Measurements from ENCODE around the gene CERS6. TPM values are rescaled to one million over a fixed set of nuclear protein-coding genes. Genes with fewer than 3 reads are reported as not detected.

Gene CERS6
- total and polyA plus RNA-seq, 3 experiments from 2014 or later, result 3.6 to 7.8 (median 7.7) TPM

DNA sequence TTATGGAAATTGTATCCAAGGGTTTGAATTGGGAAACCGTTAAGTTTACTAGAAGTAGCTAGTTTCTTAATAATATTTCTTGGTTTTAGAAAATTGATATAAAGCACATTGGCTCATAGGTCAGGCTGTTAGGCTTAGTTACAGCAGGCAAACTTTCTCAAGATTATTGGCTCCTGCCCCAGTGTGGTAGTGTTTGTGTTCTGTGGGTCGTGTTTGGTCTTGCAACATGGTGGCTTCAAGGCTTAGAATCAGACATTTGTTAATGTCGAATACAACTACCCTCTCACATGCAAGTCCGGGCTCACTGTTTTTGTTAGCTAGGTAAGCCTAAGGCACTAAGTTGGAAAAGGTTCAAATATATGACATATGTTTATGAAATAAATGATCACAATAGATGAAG lies 19.6 kb downstream of the CERS6 start:
- ChIA-PET CTCF (no interaction called here), POLR2A (no interaction called here)
- Mint-ChIP-seq H3K4me3 (no peak overlapping the region), H3K4me1 (peaks cover 0 to 15% (median 5%) of the 10 kb centered on the region in 3 donors), H3K27me3 (no peaks in the 10 kb centered on the region), H3K36me3 (no peaks in the 10 kb centered on the region), H3K9me3 (no peaks in the 10 kb centered on the region), H3K27ac (no peak overlapping the region)
- DNase-seq, result no peak
- H3K9me3 ChIP-seq (ENCODE audit: low read length), result no peaks in the 10 kb centered on the region
- peaks cover under 1% of the 10 kb centered on the region for H3K4me1 ChIP-seq (ENCODE audit: insufficient read depth, low read length)
- H3K4me3 ChIP-seq (ENCODE audit: low read length), result no peak overlapping the region
- no peaks in the 10 kb centered on the region for H3K36me3 ChIP-seq (ENCODE audit: insufficient read depth, low read length)
- no peaks in the 10 kb centered on the region for H3K27me3 ChIP-seq (ENCODE audit: insufficient read depth, low read length, poor library complexity, severe bottlenecking)
- H3K27ac ChIP-seq (ENCODE audit: low read depth, low read length), result no peak overlapping the region

- ChIA-PET CTCF (no interaction called here), POLR2A (no interaction called here)
- no peaks in the 10 kb centered on the region for H3K36me3 Mint-ChIP-seq
- no peak overlapping the region for H3K4me3 ChIP-seq (ENCODE audit: low read length)
- no peaks in the 10 kb centered on the region for H3K4me1 ChIP-seq (ENCODE audit: insufficient read depth, low read length)
- H3K4me1 Mint-ChIP-seq, result peaks cover 0 to 18% (median 6%) of the 10 kb centered on the region in 3 donors
- H3K4me3 Mint-ChIP-seq, result no peak overlapping the region
- H3K9me3 Mint-ChIP-seq, result no peaks in the 10 kb centered on the region
- no peak for DNase-seq
- no peaks in the 10 kb centered on the region for H3K36me3 ChIP-seq (ENCODE audit: insufficient read depth, low read length)
- H3K27ac Mint-ChIP-seq, result no peak overlapping the region
- H3K27ac ChIP-seq (ENCODE audit: low read depth, low read length), result no peak overlapping the region
- H3K9me3 ChIP-seq (ENCODE audit: low read length), result no peaks in the 10 kb centered on the region
- no peaks in the 10 kb centered on the region for H3K27me3 Mint-ChIP-seq
- H3K27me3 ChIP-seq (ENCODE audit: insufficient read depth, low read length, poor library complexity, severe bottlenecking), result no peaks in the 10 kb centered on the region
Measured at GRCh38 chr2:168478206-168478605, 22.1 kb downstream of the CERS6 start.

- Histone ChIP-seq H3K27me3 (ENCODE audit: insufficient read depth, low read length, poor library complexity, severe bottlenecking) (no peaks in the 10 kb centered on the region), H3K4me1 (ENCODE audit: insufficient read depth, low read length) (no peaks in the 10 kb centered on the region), H3K4me3 (ENCODE audit: low read length) (no peak overlapping the region), H3K27ac (ENCODE audit: low read depth, low read length) (no peak overlapping the region), H3K9me3 (ENCODE audit: low read length) (no peaks in the 10 kb centered on the region), H3K36me3 (ENCODE audit: insufficient read depth, low read length) (no peaks in the 10 kb centered on the region)
- Mint-ChIP-seq H3K9me3 (no peaks in the 10 kb centered on the region), H3K4me1 (peaks cover 0 to 18% (median 6%) of the 10 kb centered on the region in 3 donors), H3K4me3 (no peak overlapping the region), H3K27me3 (no peaks in the 10 kb centered on the region), H3K27ac (no peak overlapping the region), H3K36me3 (no peaks in the 10 kb centered on the region)
- CTCF ChIA-PET, result no interaction called here
- no peak for DNase-seq
- POLR2A ChIA-PET, result no interaction called here
Measured at GRCh38 chr2:168480356-168480755, 24.3 kb downstream of the CERS6 start.

- no peak overlapping the region for H3K27ac ChIP-seq (ENCODE audit: low read depth, low read length)
- CTCF ChIA-PET, result interaction anchor here (1.2 kb wide), 1 partner anchor 9 kb away, joined by 3 read pairs; no protein-coding TSS in a partner anchor
- Mint-ChIP-seq H3K9me3 (no peaks in the 10 kb centered on the region), H3K27me3 (no peaks in the 10 kb centered on the region), H3K27ac (no peak overlapping the region), H3K4me1 (peaks cover 0 to 18% (median 6%) of the 10 kb centered on the region in 3 donors), H3K36me3 (no peaks in the 10 kb centered on the region), H3K4me3 (no peak overlapping the region)
- no peak overlapping the region for H3K4me3 ChIP-seq (ENCODE audit: low read length)
- H3K36me3 ChIP-seq (ENCODE audit: insufficient read depth, low read length), result no peaks in the 10 kb centered on the region
- no peaks in the 10 kb centered on the region for H3K4me1 ChIP-seq (ENCODE audit: insufficient read depth, low read length)
- H3K27me3 ChIP-seq (ENCODE audit: insufficient read depth, low read length, poor library complexity, severe bottlenecking), result no peaks in the 10 kb centered on the region
- H3K9me3 ChIP-seq (ENCODE audit: low read length), result no peaks in the 10 kb centered on the region
- POLR2A ChIA-PET, result no interaction called here
- DNase-seq, result no peak
Measured at GRCh38 chr2:168480825-168481585, 24.9 kb downstream of the CERS6 start.

DNA sequence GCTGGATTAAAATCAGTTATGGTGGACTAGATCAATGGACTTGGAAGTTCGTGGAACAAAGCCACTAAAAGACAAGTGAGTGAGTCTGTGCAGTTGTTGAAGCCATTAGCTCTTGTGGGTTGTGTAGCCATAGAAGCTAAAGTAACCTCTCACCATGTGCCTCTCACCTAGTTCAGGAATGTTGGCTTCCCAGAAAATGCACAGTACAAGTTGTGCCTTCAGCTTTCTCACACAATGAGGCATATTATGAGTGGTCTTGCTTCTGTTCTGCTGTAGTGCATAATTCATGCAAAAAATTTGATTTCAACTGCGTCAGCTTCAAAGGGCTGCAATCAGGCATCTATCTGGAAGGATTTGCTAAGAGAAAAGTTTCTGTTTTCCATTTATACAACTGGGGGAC lies 26.2 kb downstream of the CERS6 start:
- no peaks in the 10 kb centered on the region for H3K9me3 Mint-ChIP-seq
- H3K9me3 ChIP-seq (ENCODE audit: low read length), result no peaks in the 10 kb centered on the region
- H3K36me3 Mint-ChIP-seq, result no peaks in the 10 kb centered on the region
- no peak for DNase-seq
- no peaks in the 10 kb centered on the region for H3K27me3 Mint-ChIP-seq
- H3K27me3 ChIP-seq (ENCODE audit: insufficient read depth, low read length, poor library complexity, severe bottlenecking), result no peaks in the 10 kb centered on the region
- H3K4me1 Mint-ChIP-seq, result peaks cover 0 to 11% (median 4%) of the 10 kb centered on the region in 3 donors
- H3K4me3 ChIP-seq (ENCODE audit: low read length), result no peak overlapping the region
- no peak overlapping the region for H3K27ac ChIP-seq (ENCODE audit: low read depth, low read length)
- H3K36me3 ChIP-seq (ENCODE audit: insufficient read depth, low read length), result no peaks in the 10 kb centered on the region
- no peaks in the 10 kb centered on the region for H3K4me1 ChIP-seq (ENCODE audit: insufficient read depth, low read length)
- ChIA-PET POLR2A (no interaction called here), CTCF (interaction anchor here (1.0 to 1.2 kb wide), 2 partner anchors 8 to 136 kb away, joined by 3 read pairs; no protein-coding TSS in a partner anchor)
- no peak overlapping the region for H3K27ac Mint-ChIP-seq
- no peak overlapping the region for H3K4me3 Mint-ChIP-seq

GRCh38 chr2:168482952-168483831 lies 27.1 kb downstream of the CERS6 start:
- Mint-ChIP-seq H3K27ac (no peak overlapping the region), H3K4me1 (peaks cover 0 to 4% (median 2%) of the 10 kb centered on the region in 3 donors), H3K4me3 (no peak overlapping the region), H3K9me3 (peaks cover 0 to 2% (median 0%) of the 10 kb centered on the region in 5 donors), H3K36me3 (no peaks in the 10 kb centered on the region), H3K27me3 (no peaks in the 10 kb centered on the region)
- no peak for DNase-seq
- ChIA-PET POLR2A (no interaction called here), CTCF (no interaction called here)
- Histone ChIP-seq H3K4me3 (ENCODE audit: low read length) (no peak overlapping the region), H3K36me3 (ENCODE audit: insufficient read depth, low read length) (no peaks in the 10 kb centered on the region), H3K4me1 (ENCODE audit: insufficient read depth, low read length) (no peaks in the 10 kb centered on the region), H3K27me3 (ENCODE audit: insufficient read depth, low read length, poor library complexity, severe bottlenecking) (no peaks in the 10 kb centered on the region), H3K9me3 (ENCODE audit: low read length) (no peaks in the 10 kb centered on the region), H3K27ac (ENCODE audit: low read depth, low read length) (no peak overlapping the region)

GRCh38 chr2:168486477-168486876 lies 30.4 kb downstream of the CERS6 start:
- peaks cover 0 to 4% (median 0%) of the 10 kb centered on the region in 3 donors for H3K36me3 Mint-ChIP-seq
- H3K9me3 ChIP-seq (ENCODE audit: low read length), result no peaks in the 10 kb centered on the region
- H3K4me3 Mint-ChIP-seq, result no peak overlapping the region
- H3K27ac Mint-ChIP-seq, result no peak overlapping the region
- H3K4me1 ChIP-seq (ENCODE audit: insufficient read depth, low read length), result peaks cover 10% of the 10 kb centered on the region
- ChIA-PET CTCF (no interaction called here), POLR2A (no interaction called here)
- no peak for DNase-seq
- peaks cover 0 to 5% (median 3%) of the 10 kb centered on the region in 5 donors for H3K9me3 Mint-ChIP-seq
- no peak overlapping the region for H3K4me3 ChIP-seq (ENCODE audit: low read length)
- no peak overlapping the region for H3K27ac ChIP-seq (ENCODE audit: low read depth, low read length)
- no peaks in the 10 kb centered on the region for H3K27me3 Mint-ChIP-seq
- H3K36me3 ChIP-seq (ENCODE audit: insufficient read depth, low read length), result no peaks in the 10 kb centered on the region
- no peaks in the 10 kb centered on the region for H3K27me3 ChIP-seq (ENCODE audit: insufficient read depth, low read length, poor library complexity, severe bottlenecking)
- H3K4me1 Mint-ChIP-seq, result peaks cover 17 to 21% (median 19%) of the 10 kb centered on the region in 3 donors
